ENCODE results near the gene BCL2L11. TPM values are rescaled to one million over a fixed set of nuclear protein-coding genes. Genes with fewer than 3 reads are reported as not detected.

Gene BCL2L11
- polyA plus RNA-seq, 1 donor: 21.9 TPM

DNA sequence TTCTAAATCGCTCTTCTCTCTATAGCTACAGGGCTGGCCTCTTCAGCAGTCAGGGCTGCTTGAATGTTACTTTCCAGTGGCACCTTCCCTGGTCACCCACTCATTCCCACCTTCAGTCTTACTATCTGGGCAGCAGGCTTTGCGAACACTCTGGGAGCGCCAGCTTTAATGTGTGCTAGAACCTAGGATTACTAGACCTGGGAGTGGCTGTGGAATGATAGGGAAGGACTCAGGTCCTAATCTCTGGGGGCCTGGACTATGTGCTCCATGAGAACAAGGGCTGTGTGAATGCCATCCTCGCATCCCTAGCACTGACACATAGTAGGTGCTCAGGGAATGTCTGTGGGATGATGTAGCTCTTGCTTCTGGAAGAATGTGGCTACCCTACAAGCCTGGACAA is 57.6 kb downstream of the BCL2L11 start:
- Histone ChIP-seq H3K9me3 (ENCODE audit: control insufficient read depth, low read depth, low read length) (no peaks in the 10 kb centered on the region), H3K27me3 (ENCODE audit: control insufficient read depth, insufficient read depth, low read length) (no peaks in the 10 kb centered on the region), H3K27ac (ENCODE audit: low read length) (peak overlapping the region; percentile 75), H3K4me1 (ENCODE audit: control insufficient read depth, insufficient read depth, low read length) (peaks cover 39% of the 10 kb centered on the region), H3K36me3 (ENCODE audit: control insufficient read depth, insufficient read depth, low read length) (no peaks in the 10 kb centered on the region), H3K4me3 (ENCODE audit: low read length) (no peak overlapping the region)
- 100% methylated on average over 1 of the region's 4 CpGs for WGBS (ENCODE audit: insufficient coverage, low lambda C conversion rate)
- DNase-seq: no peak

DNA sequence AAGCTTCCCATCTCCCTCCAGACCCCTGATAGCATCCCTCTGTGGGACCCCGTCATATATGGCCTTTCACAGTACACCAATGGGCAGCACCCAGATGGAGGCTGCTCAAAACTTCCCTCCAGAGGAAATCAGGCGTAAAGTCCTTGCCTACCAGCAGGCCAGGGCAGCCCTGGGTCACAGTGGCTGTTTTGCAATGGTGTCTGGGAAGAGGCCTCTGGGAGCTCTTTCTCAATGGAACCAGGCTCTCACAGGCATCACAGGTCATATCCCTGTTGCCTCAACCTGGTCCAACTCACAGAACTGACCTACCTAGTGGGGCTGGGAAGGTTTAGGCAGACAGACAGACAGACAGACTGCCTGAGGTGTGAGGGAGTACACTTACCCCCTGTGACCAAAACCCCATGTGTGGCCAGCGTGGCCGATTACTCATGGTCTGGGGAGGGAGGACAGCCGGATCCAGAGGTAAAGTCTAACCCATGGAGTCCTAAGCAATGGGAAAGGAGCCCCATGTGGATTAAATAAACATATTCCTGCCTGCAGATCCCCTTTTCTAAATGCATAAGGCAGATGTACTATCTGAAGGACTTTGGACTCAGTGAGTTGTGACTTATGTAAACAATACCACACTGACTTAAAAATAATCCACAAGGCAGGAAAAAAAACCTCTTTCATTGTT is 58.2 kb downstream of the BCL2L11 start:
- no peaks in the 10 kb centered on the region for H3K27me3 ChIP-seq (ENCODE audit: control insufficient read depth, insufficient read depth, low read length)
- H3K27ac ChIP-seq (ENCODE audit: low read length): peak overlapping the region; percentile 75
- H3K36me3 ChIP-seq (ENCODE audit: control insufficient read depth, insufficient read depth, low read length): no peaks in the 10 kb centered on the region
- peaks cover 39% of the 10 kb centered on the region for H3K4me1 ChIP-seq (ENCODE audit: control insufficient read depth, insufficient read depth, low read length)
- no peak overlapping the region for H3K4me3 ChIP-seq (ENCODE audit: low read length)
- peak; percentile 77 to 91 for DNase-seq
- WGBS (ENCODE audit: insufficient coverage, low lambda C conversion rate): no CpG with 5 or more reads among the region's 5 CpGs
- no peaks in the 10 kb centered on the region for H3K9me3 ChIP-seq (ENCODE audit: control insufficient read depth, low read depth, low read length)

DNA sequence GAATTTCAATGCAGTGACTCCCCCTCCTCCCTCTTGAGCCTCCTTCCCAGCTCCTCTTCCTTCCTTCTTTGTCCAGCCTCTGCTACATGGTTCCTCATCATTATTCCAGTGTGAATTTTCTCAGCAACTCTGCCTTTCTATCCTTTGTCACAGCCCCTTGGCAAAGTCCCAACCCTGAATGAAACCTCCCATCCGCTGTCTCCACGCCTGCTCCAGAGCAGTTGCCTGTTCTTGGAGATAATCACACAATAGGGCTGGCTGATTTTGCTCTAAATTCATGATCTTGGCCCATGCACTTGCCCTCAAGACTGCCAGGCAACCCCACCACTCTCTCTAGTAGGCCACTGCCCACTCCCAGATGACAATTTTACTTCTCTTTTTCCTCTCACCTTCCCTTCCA is 61.4 kb downstream of the BCL2L11 start:
- H3K4me1 ChIP-seq (ENCODE audit: control insufficient read depth, insufficient read depth, low read length): peaks cover 58% of the 10 kb centered on the region
- no peak overlapping the region for H3K27ac ChIP-seq (ENCODE audit: low read length)
- H3K27me3 ChIP-seq (ENCODE audit: control insufficient read depth, insufficient read depth, low read length): no peaks in the 10 kb centered on the region
- no peaks in the 10 kb centered on the region for H3K9me3 ChIP-seq (ENCODE audit: control insufficient read depth, low read depth, low read length)
- no peak overlapping the region for H3K4me3 ChIP-seq (ENCODE audit: low read length)
- no peaks in the 10 kb centered on the region for H3K36me3 ChIP-seq (ENCODE audit: control insufficient read depth, insufficient read depth, low read length)
- DNase-seq: no peak
- no CpG with 5 or more reads among the region's 2 CpGs for WGBS (ENCODE audit: insufficient coverage, low lambda C conversion rate)

DNA sequence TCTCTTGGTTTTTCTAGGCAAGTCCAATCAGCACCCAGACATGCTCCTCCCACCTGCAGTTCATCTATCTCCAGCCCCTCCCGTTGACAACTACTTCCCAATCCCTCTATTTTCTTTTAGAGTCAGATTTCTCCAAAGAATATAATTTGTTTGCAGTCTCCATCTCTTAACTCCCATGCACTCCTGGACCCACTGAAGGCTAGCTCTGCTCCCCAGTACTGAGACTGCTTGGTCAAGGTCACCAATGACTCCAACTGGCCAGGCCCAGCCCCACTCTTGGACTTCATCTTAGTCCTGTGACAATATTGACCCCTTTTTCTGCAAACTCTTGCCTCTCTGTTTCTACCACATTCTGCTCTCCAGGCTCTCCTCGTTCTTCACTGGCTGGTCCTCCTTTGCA is 62.0 kb downstream of the BCL2L11 start:
- 100% methylated on average over 1 of the region's 2 CpGs for WGBS (ENCODE audit: insufficient coverage, low lambda C conversion rate)
- H3K4me1 ChIP-seq (ENCODE audit: control insufficient read depth, insufficient read depth, low read length): peaks cover 54% of the 10 kb centered on the region

DNA sequence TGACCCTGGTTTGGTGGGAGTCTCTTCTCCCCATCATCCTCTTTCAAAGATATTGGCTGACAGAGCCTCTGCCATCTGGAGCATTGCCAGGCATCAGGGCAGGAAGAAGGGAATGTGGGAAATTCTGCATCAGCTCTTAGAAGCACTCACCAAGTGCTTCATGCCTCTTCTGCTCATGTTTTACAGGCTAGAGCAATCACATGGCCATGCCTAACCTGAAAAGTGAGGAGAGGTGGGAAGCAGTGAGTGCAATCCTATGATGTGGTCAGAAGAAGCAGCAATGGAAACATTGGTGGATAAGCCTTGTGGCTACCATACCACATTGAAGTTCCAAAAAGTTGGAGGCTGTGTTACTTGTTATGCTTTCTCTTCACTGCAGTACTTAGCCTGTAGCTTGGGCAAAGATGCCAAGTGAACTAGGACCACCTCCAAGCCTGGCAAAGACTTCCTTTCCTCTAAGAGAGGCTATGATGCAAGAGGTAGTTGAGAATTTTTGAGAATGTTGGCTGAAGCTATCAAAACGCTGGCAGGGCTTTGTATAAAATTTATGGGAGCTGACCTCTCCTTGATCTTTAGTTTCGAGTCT is 64.1 kb downstream of the BCL2L11 start:
- 38% methylated on average over 1 of the region's 2 CpGs for WGBS (ENCODE audit: insufficient coverage, low lambda C conversion rate)
- H3K36me3 ChIP-seq (ENCODE audit: control insufficient read depth, insufficient read depth, low read length): no peaks in the 10 kb centered on the region

More for the DNA sequence above, 62.0 kb downstream of the BCL2L11 start:
- Histone ChIP-seq H3K27ac (ENCODE audit: low read length) (no peak overlapping the region), H3K36me3 (ENCODE audit: control insufficient read depth, insufficient read depth, low read length) (no peaks in the 10 kb centered on the region), H3K9me3 (ENCODE audit: control insufficient read depth, low read depth, low read length) (no peaks in the 10 kb centered on the region), H3K27me3 (ENCODE audit: control insufficient read depth, insufficient read depth, low read length) (no peaks in the 10 kb centered on the region), H3K4me3 (ENCODE audit: low read length) (no peak overlapping the region)
- no peak for DNase-seq

DNA sequence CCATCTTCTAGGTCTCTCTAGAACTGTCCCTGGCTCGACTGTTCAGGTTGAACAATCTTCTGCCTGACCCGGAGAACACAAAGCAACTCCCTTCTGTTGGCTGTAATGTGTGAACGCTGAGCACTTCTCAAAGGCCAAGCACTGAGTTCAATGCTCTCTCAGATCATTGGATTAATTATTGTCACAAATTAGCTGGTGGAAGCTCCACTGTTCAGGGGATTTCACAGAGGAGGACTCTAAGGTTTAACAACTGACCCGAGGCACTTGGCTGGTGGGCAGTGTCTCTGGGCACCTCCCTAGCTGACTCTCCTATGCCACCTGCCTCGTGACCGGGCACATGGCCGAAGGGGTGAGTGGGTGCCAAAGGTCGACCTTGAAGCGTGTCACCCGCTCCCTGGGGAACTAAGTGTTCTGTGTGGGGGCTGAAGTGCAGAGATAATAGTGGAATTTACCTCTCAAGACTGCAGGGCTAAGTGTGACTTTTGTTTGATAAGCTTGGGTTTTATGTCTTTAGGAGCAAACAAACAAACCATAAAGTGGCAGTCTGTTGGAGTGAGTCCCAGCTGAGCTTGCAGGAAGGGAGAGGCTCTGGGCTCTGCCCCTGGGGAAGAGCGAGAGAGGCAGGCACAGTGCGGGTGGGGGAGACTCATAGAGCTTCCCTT is 64.8 kb downstream of the BCL2L11 start:
- WGBS (ENCODE audit: insufficient coverage, low lambda C conversion rate): no CpG with 5 or more reads among the region's 12 CpGs
- no peak overlapping the region for H3K4me3 ChIP-seq (ENCODE audit: low read length)
- DNase-seq: peak; percentile 95 to 98
- H3K36me3 ChIP-seq (ENCODE audit: control insufficient read depth, insufficient read depth, low read length): no peaks in the 10 kb centered on the region
- H3K9me3 ChIP-seq (ENCODE audit: control insufficient read depth, low read depth, low read length): no peaks in the 10 kb centered on the region
- H3K4me1 ChIP-seq (ENCODE audit: control insufficient read depth, insufficient read depth, low read length): peaks cover 28% of the 10 kb centered on the region
- H3K27me3 ChIP-seq (ENCODE audit: control insufficient read depth, insufficient read depth, low read length): no peaks in the 10 kb centered on the region
- H3K27ac ChIP-seq (ENCODE audit: low read length): peak overlapping the region; percentile 90

More for the DNA sequence above, 64.1 kb downstream of the BCL2L11 start:
- H3K4me1 ChIP-seq (ENCODE audit: control insufficient read depth, insufficient read depth, low read length): peaks cover 34% of the 10 kb centered on the region
- H3K9me3 ChIP-seq (ENCODE audit: control insufficient read depth, low read depth, low read length): no peaks in the 10 kb centered on the region
- DNase-seq: peak in 1 of 2 donors; percentile 57
- no peaks in the 10 kb centered on the region for H3K27me3 ChIP-seq (ENCODE audit: control insufficient read depth, insufficient read depth, low read length)
- no peak overlapping the region for H3K4me3 ChIP-seq (ENCODE audit: low read length)
- H3K27ac ChIP-seq (ENCODE audit: low read length): peak overlapping the region; percentile 90

DNA sequence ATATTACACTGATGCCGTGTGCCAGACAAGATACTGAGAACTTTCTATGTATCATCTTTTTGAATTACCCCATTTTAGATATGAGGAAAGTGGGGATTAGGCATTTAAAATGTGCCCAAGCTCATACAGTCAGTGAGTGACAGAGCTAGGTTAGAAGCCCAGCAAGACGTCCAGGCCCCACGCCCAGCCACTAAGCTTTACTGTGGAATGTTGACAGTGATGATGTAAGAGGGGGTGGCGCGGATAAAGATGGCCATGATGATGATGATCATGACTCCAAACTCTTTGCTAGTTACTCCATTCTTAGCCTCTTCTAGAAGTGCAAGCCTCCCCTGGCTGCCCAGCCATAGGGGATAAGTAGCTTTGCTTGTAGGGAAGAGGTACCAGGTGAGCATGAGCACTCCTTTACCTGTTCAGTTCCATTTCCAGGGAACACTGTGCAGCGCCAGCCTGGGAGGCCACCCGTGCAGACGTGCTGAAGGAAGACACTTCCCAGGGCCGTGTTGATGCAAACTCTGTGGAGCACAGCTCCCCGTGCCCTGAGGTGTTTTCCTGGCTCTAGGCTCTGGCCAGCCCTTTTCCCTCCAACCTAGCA is 65.5 kb downstream of the BCL2L11 start:
- peak overlapping the region; percentile 90 for H3K27ac ChIP-seq (ENCODE audit: low read length)
- no CpG with 5 or more reads among the region's 10 CpGs for WGBS (ENCODE audit: insufficient coverage, low lambda C conversion rate)
- DNase-seq: peak; percentile 38 to 75

DNA sequence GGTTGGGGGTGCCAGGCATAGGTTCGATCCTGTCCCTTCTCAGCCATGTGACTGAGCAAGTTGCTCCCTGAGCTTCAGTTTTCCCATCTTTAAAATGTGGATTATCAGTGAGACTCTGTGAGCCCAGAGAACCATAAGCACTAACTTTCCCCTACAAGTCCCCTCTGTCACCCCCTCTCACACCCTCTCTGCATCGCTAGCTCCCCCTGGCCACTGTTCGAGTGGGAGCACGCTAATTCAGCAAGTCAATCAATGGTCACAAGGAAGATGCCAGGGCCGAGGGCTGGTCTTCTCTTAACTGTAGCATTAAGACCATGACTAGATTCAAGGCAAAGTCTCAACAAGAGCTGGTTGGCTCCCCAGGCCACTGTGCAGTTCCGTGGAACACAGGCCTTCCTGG is 66.2 kb downstream of the BCL2L11 start:
- no peak for DNase-seq
- Histone ChIP-seq H3K36me3 (ENCODE audit: control insufficient read depth, insufficient read depth, low read length) (no peaks in the 10 kb centered on the region), H3K9me3 (ENCODE audit: control insufficient read depth, low read depth, low read length) (no peaks in the 10 kb centered on the region), H3K4me3 (ENCODE audit: low read length) (no peak overlapping the region), H3K27ac (ENCODE audit: low read length) (peak overlapping the region; percentile 90), H3K4me1 (ENCODE audit: control insufficient read depth, insufficient read depth, low read length) (peaks cover 28% of the 10 kb centered on the region), H3K27me3 (ENCODE audit: control insufficient read depth, insufficient read depth, low read length) (no peaks in the 10 kb centered on the region)
- WGBS (ENCODE audit: insufficient coverage, low lambda C conversion rate): no CpG with 5 or more reads among the region's 6 CpGs

More for the DNA sequence above, 65.5 kb downstream of the BCL2L11 start:
- Histone ChIP-seq H3K9me3 (ENCODE audit: control insufficient read depth, low read depth, low read length) (no peaks in the 10 kb centered on the region), H3K4me1 (ENCODE audit: control insufficient read depth, insufficient read depth, low read length) (peaks cover 28% of the 10 kb centered on the region), H3K4me3 (ENCODE audit: low read length) (no peak overlapping the region), H3K27me3 (ENCODE audit: control insufficient read depth, insufficient read depth, low read length) (no peaks in the 10 kb centered on the region), H3K36me3 (ENCODE audit: control insufficient read depth, insufficient read depth, low read length) (no peaks in the 10 kb centered on the region)

DNA sequence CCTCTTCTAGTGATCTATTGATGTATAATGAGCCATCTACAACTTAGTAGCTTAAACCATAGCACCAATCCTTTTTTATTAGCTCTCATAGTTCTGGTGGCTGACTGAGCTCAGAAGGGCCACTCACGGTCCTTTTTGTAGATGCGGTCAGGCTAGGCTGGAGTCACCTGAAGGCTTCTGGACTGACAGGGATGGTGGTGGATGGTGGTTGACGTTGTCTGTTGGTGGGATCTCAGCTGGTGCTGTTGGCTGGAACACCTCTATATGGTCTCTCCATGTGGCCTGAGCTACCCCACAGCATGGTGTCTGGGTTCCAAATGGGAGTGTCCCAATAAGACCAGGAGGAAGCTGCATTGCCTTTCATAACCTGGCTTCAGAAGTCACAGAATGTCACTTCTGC is 68.0 kb downstream of the BCL2L11 start:
- H3K4me1 ChIP-seq (ENCODE audit: control insufficient read depth, insufficient read depth, low read length): peaks cover 28% of the 10 kb centered on the region
- H3K4me3 ChIP-seq (ENCODE audit: low read length): no peak overlapping the region
- no peaks in the 10 kb centered on the region for H3K27me3 ChIP-seq (ENCODE audit: control insufficient read depth, insufficient read depth, low read length)
- no peaks in the 10 kb centered on the region for H3K9me3 ChIP-seq (ENCODE audit: control insufficient read depth, low read depth, low read length)
- WGBS (ENCODE audit: insufficient coverage, low lambda C conversion rate): no CpG with 5 or more reads among the region's 3 CpGs
- no peak for DNase-seq
- H3K27ac ChIP-seq (ENCODE audit: low read length): no peak overlapping the region
- no peaks in the 10 kb centered on the region for H3K36me3 ChIP-seq (ENCODE audit: control insufficient read depth, insufficient read depth, low read length)

DNA sequence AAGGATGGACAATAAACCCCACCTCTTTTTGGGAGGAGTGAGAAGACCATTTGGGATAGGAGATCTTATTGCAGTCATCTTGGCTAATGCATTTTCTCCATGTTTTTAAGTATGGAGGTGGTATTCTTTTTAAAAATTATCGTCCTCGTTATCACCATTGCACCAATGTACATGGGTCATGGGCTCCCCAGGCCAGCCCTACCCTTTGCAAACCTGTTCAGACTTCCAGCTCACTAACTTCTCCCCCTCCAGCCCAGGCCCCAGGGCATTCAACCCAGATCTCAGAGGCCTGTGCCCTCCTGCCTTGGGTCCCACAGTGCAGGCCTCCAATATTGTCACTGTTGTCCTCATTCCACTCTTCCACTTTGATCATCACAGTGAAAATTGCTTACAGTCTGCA is 68.4 kb downstream of the BCL2L11 start:
- no peak overlapping the region for H3K27ac ChIP-seq (ENCODE audit: low read length)
- no CpG with 5 or more reads among the region's 2 CpGs for WGBS (ENCODE audit: insufficient coverage, low lambda C conversion rate)
- no peak overlapping the region for H3K4me3 ChIP-seq (ENCODE audit: low read length)
- peaks cover 25% of the 10 kb centered on the region for H3K4me1 ChIP-seq (ENCODE audit: control insufficient read depth, insufficient read depth, low read length)
- H3K36me3 ChIP-seq (ENCODE audit: control insufficient read depth, insufficient read depth, low read length): no peaks in the 10 kb centered on the region
- no peaks in the 10 kb centered on the region for H3K9me3 ChIP-seq (ENCODE audit: control insufficient read depth, low read depth, low read length)
- DNase-seq: no peak
- H3K27me3 ChIP-seq (ENCODE audit: control insufficient read depth, insufficient read depth, low read length): no peaks in the 10 kb centered on the region
